SU-DHL-6 (cell line): ENCODE results near the gene REG4.

Experiments
- EZH2phosphoT487 ChIP-seq: fragments of 200-600 bp; sonication (generic), shearing (Covaris generic); conservative IDR thresholded peaks from 2 replicates; pipeline ENCODE4 v1.6.1; 2018; ENCODE audit warnings: mild to moderate bottlenecking, antibody characterized with exemption, low read length, moderate library complexity, mixed read lengths
- TF ChIP-seq, protein P1 (sequence below): fragments of 200-600 bp; sonication (generic); IDR thresholded peaks from one replicate; pipeline ENCODE4 v1.5.1; 2017; ENCODE audit warnings: antibody characterized with exemption, mild to moderate bottlenecking, low read length, moderate library complexity; ENCODE audit not compliant: insufficient read depth, poor library complexity, severe bottlenecking

GRCh38 chr1:119859647-119860046, 48.4 kb upstream of the REG4 start:
- TF ChIP-seq, protein P1, sequence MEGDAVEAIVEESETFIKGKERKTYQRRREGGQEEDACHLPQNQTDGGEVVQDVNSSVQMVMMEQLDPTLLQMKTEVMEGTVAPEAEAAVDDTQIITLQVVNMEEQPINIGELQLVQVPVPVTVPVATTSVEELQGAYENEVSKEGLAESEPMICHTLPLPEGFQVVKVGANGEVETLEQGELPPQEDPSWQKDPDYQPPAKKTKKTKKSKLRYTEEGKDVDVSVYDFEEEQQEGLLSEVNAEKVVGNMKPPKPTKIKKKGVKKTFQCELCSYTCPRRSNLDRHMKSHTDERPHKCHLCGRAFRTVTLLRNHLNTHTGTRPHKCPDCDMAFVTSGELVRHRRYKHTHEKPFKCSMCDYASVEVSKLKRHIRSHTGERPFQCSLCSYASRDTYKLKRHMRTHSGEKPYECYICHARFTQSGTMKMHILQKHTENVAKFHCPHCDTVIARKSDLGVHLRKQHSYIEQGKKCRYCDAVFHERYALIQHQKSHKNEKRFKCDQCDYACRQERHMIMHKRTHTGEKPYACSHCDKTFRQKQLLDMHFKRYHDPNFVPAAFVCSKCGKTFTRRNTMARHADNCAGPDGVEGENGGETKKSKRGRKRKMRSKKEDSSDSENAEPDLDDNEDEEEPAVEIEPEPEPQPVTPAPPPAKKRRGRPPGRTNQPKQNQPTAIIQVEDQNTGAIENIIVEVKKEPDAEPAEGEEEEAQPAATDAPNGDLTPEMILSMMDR: no peak
- TF ChIP-seq EZH2phosphoT487: no peak
